Vagina (tissue), 2 donors: Measurements from ENCODE around the gene CELA3A. TPM values are rescaled to one million over a fixed set of nuclear protein-coding genes. Genes with fewer than 3 reads are reported as not detected.
"Not testable (repeated sequence)": the region's sequence is repeated elsewhere in the genome, so short reads cannot be mapped to it uniquely, and the experiment has no call there.

Experiments used
- DNase-seq, 2 donors: peaks; one replicate each; pipeline ENCODE4 v3.0.0-alpha.2; 2017; ENCODE audit errors: extremely low spot score in 2 of 2
- H3K27ac ChIP-seq: fragments of 200-600 bp; sonication (generic); one replicate; pipeline ENCODE4 v1.5.1; 2019
- H3K27me3 ChIP-seq: fragments of 200-600 bp; sonication (generic); one replicate; pipeline ENCODE4 v1.5.1; 2019
- H3K36me3 ChIP-seq, 2 donors: fragments of 200-600 bp; sonication (generic); one replicate each; pipeline ENCODE4 v1.5.1; 2017 to 2019
- H3K4me1 ChIP-seq: fragments of 200-600 bp; sonication (generic); one replicate; pipeline ENCODE4 v1.5.1; 2019
- H3K4me3 ChIP-seq, 2 donors: fragments of 200-600 bp; sonication (generic); 1 replicate in 1 of 2; 2 replicates in 1 of 2; pipeline ENCODE4 v1.5.1; 2016 to 2019
- H3K9me3 ChIP-seq: fragments of 200-600 bp; sonication (generic); one replicate; pipeline ENCODE4 v1.5.1; 2019
- POLR2A ChIP-seq, 2 donors: fragments of 450-650 bp; IDR thresholded peaks; one replicate each; pipeline ENCODE4 v1.6.1; 2017; ENCODE audit warnings: antibody characterized with exemption in 2 of 2, mild to moderate bottlenecking in 2 of 2, moderate library complexity in 2 of 2
- POLR2AphosphoS5 ChIP-seq, 2 donors: sonication (generic); formaldehyde crosslinking; IDR thresholded peaks; one replicate each; pipeline ENCODE4 v1.9.0; 2017; ENCODE audit warnings: antibody characterized with exemption in 2 of 2, mild to moderate bottlenecking in 2 of 2, low read depth in 1 of 2; ENCODE audit not compliant: insufficient read depth in 1 of 2
- intact Hi-C: fragments of 100-400 bp; cut with DNase I; formaldehyde crosslinking; loops from one replicate; pipeline ENCODE4 v1.15.1; 2023
- total RNA-seq: library from RNA; depleted of rRNA; stranded (reverse); fragments of >200 nt; gene quantifications from one replicate; pipeline ENCODE4 v1.2.3, GENCODE V29; 2016
- TF ChIP-seq, protein P1 (sequence below), 3 experiments: fragments of 450-650 bp in 2 of 3; fragments of 200-600 bp in 1 of 3; sonication (generic) in 1 of 3; IDR thresholded peaks; one replicate each; pipeline ENCODE4 v1.5.1; 2017 to 2019; ENCODE audit warnings: antibody characterized with exemption in 3 of 3, mild to moderate bottlenecking in 2 of 3, moderate library complexity in 2 of 3

The CELA3A gene
- total RNA-seq, 1 donor from 2014 or later = not detected

GRCh38 chr1:21961337-21961736 lies 40.1 kb upstream of the CELA3A start:
- H3K4me3 ChIP-seq = no peak overlapping the region
- H3K27ac ChIP-seq = no peak overlapping the region
- no peaks in the 10 kb centered on the region for H3K9me3 ChIP-seq
- no peaks in the 10 kb centered on the region for H3K36me3 ChIP-seq
- peaks cover 23% of the 10 kb centered on the region for H3K4me1 ChIP-seq
- no peak for DNase-seq
- TF ChIP-seq POLR2A (IDR thresholded peaks at IDR 0.05) (no peak), POLR2AphosphoS5 (IDR thresholded peaks at IDR 0.05; ENCODE audit: insufficient read depth in 1 of 2, low read depth in 1 of 2) (no peak)
- TF ChIP-seq, protein P1, sequence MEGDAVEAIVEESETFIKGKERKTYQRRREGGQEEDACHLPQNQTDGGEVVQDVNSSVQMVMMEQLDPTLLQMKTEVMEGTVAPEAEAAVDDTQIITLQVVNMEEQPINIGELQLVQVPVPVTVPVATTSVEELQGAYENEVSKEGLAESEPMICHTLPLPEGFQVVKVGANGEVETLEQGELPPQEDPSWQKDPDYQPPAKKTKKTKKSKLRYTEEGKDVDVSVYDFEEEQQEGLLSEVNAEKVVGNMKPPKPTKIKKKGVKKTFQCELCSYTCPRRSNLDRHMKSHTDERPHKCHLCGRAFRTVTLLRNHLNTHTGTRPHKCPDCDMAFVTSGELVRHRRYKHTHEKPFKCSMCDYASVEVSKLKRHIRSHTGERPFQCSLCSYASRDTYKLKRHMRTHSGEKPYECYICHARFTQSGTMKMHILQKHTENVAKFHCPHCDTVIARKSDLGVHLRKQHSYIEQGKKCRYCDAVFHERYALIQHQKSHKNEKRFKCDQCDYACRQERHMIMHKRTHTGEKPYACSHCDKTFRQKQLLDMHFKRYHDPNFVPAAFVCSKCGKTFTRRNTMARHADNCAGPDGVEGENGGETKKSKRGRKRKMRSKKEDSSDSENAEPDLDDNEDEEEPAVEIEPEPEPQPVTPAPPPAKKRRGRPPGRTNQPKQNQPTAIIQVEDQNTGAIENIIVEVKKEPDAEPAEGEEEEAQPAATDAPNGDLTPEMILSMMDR (IDR thresholded peaks at IDR 0.05) = no peak
- no peaks in the 10 kb centered on the region for H3K27me3 ChIP-seq
- intact Hi-C loops = no loop called here

- H3K4me3 ChIP-seq = no peak overlapping the region
- no peaks in the 10 kb centered on the region for H3K36me3 ChIP-seq
- TF ChIP-seq, protein P1 (IDR thresholded peaks at IDR 0.05) = no peak
- no peak for TF ChIP-seq POLR2A (IDR thresholded peaks at IDR 0.05)
- no peak for TF ChIP-seq POLR2AphosphoS5 (IDR thresholded peaks at IDR 0.05; ENCODE audit: insufficient read depth in 1 of 2, low read depth in 1 of 2)
- no peak for DNase-seq
- H3K4me1 ChIP-seq = peaks cover 18% of the 10 kb centered on the region
- intact Hi-C loops = no loop called here
- no peak overlapping the region for H3K27ac ChIP-seq
- no peaks in the 10 kb centered on the region for H3K9me3 ChIP-seq
- no peaks in the 10 kb centered on the region for H3K27me3 ChIP-seq
Observed at GRCh38 chr1:21961799-21962198, 39.7 kb upstream of the CELA3A start.

DNA sequence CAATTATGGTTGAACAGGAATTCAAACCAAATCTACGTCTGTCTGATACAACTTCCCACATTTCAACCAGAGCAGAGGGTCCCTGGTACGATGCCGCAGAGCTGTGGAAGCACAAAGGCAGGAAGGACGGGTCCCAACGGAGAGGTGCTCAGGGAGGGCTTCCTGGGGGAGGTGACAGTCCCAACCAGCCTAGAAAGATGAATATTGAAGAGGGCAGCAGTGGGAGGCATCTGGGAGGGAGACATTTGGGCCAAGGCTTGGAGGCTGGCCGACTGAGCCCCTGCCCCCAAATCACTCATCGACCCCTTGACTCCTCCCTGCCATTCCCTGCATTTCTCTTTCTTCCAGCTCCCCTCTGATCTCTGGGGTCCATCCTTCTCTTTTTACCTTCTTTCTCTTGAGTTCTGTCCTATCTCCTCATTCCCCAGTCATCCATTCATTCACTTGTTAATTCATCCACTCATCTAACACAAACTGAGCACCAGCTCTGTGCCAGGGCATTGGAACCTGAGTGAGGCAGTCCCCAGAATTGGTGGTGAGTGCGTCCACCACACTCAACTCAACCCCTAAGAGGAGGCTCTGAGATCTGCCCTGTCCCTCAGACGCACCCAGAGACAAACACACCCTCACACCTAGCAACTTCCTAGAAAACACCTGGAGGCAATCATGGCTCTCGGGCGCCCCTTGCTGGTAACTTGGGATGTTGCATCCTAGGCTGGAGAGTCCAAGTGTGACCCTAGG lies 37.8 kb upstream of the CELA3A start:
- H3K27ac ChIP-seq = no peak overlapping the region
- H3K9me3 ChIP-seq = no peaks in the 10 kb centered on the region
- no peak overlapping the region for H3K4me3 ChIP-seq
- TF ChIP-seq, protein P1 (IDR thresholded peaks at IDR 0.05) = peak; percentile 87 to 93 (median 92)
- TF ChIP-seq POLR2AphosphoS5 (IDR thresholded peaks at IDR 0.05; ENCODE audit: insufficient read depth in 1 of 2, low read depth in 1 of 2) (peak in 1 of 2 donors; percentile 57), POLR2A (IDR thresholded peaks at IDR 0.05) (no peak)
- H3K4me1 ChIP-seq = no peaks in the 10 kb centered on the region
- DNase-seq = no peak
- intact Hi-C loops = no loop called here
- no peaks in the 10 kb centered on the region for H3K27me3 ChIP-seq
- H3K36me3 ChIP-seq = no peaks in the 10 kb centered on the region

DNA sequence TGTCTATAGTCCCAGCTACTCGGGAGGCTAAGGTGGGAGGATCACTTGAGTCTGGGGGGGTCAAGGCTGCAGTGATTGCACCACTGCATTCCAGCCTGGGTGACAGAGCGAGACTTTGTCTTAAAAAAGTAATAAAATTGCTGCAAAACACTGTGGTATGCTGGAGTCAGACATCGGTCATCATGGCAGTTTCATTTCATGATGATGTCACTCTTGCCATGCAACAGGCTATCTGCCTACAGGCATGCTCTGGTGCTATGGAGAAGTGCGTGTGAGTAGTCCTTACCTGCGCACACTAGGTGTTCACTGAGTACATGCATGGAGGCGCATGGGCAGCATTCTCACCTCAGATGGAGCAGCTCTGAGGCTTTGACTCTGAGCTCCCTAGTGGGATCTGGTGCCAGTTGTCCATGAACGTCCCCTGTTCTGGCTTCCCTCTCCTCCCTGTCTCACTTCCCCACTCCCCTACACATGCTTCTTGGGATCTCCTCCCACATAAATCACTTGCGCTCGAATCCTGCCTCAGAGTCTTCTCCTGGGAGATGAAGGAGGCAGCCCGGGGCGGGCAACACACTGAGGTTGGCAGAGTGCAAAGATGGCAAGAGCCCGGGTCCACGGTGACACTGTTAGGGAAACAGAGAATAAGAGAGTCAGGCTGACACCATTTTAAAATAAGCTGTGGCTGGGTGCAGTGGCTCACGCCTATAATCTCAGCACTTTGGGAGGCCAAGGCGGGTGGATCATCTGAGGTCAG lies 35.0 kb upstream of the CELA3A start:
- no peak overlapping the region for H3K27ac ChIP-seq
- TF ChIP-seq POLR2AphosphoS5 (IDR thresholded peaks at IDR 0.05; ENCODE audit: insufficient read depth in 1 of 2, low read depth in 1 of 2) (no peak), POLR2A (IDR thresholded peaks at IDR 0.05) (no peak)
- TF ChIP-seq, protein P1 (IDR thresholded peaks at IDR 0.05) = no peak
- no peak for DNase-seq
- intact Hi-C loops = no loop called here
- no peaks in the 10 kb centered on the region for H3K27me3 ChIP-seq
- no peaks in the 10 kb centered on the region for H3K36me3 ChIP-seq
- H3K4me3 ChIP-seq = no peak overlapping the region
- no peaks in the 10 kb centered on the region for H3K4me1 ChIP-seq
- H3K9me3 ChIP-seq = no peaks in the 10 kb centered on the region

GRCh38 chr1:21967216-21967615 lies 34.2 kb upstream of the CELA3A start:
- H3K27me3 ChIP-seq, H3K4me3 ChIP-seq, H3K27ac ChIP-seq, H3K36me3 ChIP-seq, H3K9me3 ChIP-seq, intact Hi-C loops, H3K4me1 ChIP-seq, DNase-seq: not testable (repeated sequence)

DNA sequence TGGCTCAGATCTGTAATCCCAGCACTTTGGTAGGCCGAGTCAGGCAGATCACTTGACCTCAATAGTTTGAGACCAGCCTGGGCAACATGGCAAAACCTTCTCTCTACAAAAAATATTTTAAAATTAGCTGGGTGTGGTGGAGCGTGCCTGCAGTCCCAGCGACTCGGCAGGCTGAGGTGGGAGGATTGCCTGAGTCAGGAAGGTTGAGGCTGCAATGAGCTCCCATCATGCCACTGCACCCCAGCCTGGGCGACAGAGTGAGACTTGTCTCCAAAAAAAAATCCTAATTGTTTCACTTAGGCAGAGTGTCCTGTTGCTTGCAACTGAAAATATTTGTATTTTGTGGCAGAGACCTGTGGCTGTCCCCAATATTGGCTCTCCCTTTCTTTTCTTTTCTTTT lies 32.4 kb upstream of the CELA3A start:
- H3K27me3 ChIP-seq, H3K27ac ChIP-seq, H3K9me3 ChIP-seq, intact Hi-C loops, H3K36me3 ChIP-seq, H3K4me3 ChIP-seq, DNase-seq, H3K4me1 ChIP-seq: not testable (repeated sequence)

DNA sequence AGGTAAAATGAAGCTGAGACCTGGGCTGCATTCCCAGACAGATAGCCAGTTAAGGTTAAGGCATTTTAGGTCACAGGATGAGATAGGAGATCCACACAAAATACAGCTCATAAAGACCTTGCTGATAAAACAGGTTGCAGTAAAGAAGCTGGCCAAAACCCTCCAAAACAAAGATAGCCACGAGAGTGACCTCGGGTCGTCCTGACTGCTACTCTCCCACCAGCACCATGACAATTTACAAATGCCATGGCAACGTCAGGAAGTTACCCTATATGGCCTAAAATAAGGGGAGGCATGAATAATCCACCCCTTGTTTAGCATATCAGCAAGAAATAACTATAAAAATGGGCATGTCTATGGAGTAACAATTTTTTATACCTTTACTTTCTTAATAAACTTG lies 30.9 kb upstream of the CELA3A start:
- H3K9me3 ChIP-seq, intact Hi-C loops, H3K27ac ChIP-seq, DNase-seq, H3K4me1 ChIP-seq, H3K27me3 ChIP-seq, H3K4me3 ChIP-seq, H3K36me3 ChIP-seq: not testable (repeated sequence)

DNA sequence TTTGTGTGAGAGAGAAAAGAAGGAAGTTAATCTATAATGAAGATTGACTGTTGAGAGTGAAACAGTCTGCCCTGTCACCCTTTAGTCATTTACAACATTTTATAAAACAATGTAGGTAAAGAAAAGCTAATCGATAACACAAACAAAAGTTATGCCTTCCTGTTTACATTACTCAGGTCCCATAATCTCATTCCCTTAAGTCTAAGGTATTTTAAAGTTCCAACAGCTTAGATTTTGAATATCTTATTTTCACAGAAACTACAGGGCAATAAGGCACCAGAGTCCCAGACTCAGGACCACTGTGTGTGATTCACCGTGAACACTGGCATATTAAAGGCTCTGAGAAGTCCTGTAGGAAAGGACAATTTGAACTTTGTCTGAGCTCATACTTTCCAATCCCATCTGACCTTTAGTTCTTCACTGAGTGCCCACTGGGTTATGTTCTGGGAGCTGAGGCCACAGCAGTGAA lies 28.4 kb upstream of the CELA3A start:
- H3K27ac ChIP-seq, intact Hi-C loops: not testable (repeated sequence)

More for the DNA sequence above, 28.4 kb upstream of the CELA3A start:
- not testable (repeated sequence) for H3K9me3 ChIP-seq, DNase-seq, H3K36me3 ChIP-seq, H3K4me3 ChIP-seq, H3K27me3 ChIP-seq, H3K4me1 ChIP-seq
